Type B pancreatic cell (in vitro differentiated cells): ENCODE data around the gene CROCC2. TPM values are rescaled to one million over a fixed set of nuclear protein-coding genes. Genes with fewer than 3 reads are reported as not detected.

Experiments used
- DNase-seq: peaks from one replicate; pipeline ENCODE4 v3.0.0; 2021; ENCODE audit warnings: mixed read lengths; ENCODE audit not compliant: unreplicated experiment; ENCODE audit errors: extremely low spot score
- H3K27ac Mint-ChIP-seq: 2 replicates; pipeline ENCODE4 v1.8.0; 2021; ENCODE audit warnings: mild to moderate bottlenecking, mixed read lengths
- H3K27me3 Mint-ChIP-seq: 2 replicates; pipeline ENCODE4 v1.8.0; 2021; ENCODE audit warnings: mixed read lengths
- H3K36me3 Mint-ChIP-seq: 2 replicates; pipeline ENCODE4 v1.8.0; 2021; ENCODE audit warnings: mixed read lengths
- H3K4me1 Mint-ChIP-seq: one replicate; pipeline ENCODE4 v1.8.0; 2021; ENCODE audit warnings: mixed read lengths; ENCODE audit not compliant: unreplicated experiment
- H3K4me3 Mint-ChIP-seq: 2 replicates; pipeline ENCODE4 v1.8.0; 2021; ENCODE audit warnings: mild to moderate bottlenecking, mixed read lengths
- H3K9me3 Mint-ChIP-seq: 2 replicates; pipeline ENCODE4 v1.8.0; 2021; ENCODE audit warnings: mixed read lengths
- CTCF ChIP-seq: fragments of 200-600 bp; sonication (generic); conservative IDR thresholded peaks from 2 replicates; pipeline ENCODE4 v1.5.0; 2021; ENCODE audit warnings: antibody characterized with exemption, mild to moderate bottlenecking
- total RNA-seq: library from RNA; stranded (reverse); gene quantifications from 2 replicates; pipeline ENCODE4 v1.2.1, GENCODE V29; 2021; ENCODE audit warnings: low replicate concordance

CROCC2 gene
- total RNA-seq, 1 donor from 2014 or later, result 0.68 TPM

DNA sequence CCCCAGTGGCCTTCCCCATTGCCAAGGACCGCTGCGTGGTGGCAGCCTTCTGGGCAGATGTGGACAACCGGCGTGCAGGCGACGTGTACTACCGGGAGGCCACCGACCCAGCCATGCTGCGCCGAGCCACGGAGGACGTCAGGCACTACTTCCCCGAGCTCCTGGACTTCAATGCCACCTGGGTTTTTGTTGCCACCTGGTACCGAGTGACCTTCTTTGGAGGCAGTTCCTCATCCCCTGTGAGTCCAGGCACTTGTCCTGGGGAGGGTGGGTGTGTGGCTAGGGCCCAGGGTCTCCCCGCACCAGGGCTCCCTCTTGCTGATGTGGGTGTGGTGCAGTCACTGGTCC lies 124.2 kb downstream of the CROCC2 start:
- Mint-ChIP-seq H3K4me3 (no peak overlapping the region), H3K4me1 (peaks cover 4% of the 10 kb centered on the region), H3K9me3 (peaks cover 5% of the 10 kb centered on the region), H3K27ac (no peak overlapping the region), H3K27me3 (peaks cover 15% of the 10 kb centered on the region), H3K36me3 (peaks cover 28% of the 10 kb centered on the region)
- peak; percentile 67 for DNase-seq
- TF ChIP-seq CTCF, result no peak

DNA sequence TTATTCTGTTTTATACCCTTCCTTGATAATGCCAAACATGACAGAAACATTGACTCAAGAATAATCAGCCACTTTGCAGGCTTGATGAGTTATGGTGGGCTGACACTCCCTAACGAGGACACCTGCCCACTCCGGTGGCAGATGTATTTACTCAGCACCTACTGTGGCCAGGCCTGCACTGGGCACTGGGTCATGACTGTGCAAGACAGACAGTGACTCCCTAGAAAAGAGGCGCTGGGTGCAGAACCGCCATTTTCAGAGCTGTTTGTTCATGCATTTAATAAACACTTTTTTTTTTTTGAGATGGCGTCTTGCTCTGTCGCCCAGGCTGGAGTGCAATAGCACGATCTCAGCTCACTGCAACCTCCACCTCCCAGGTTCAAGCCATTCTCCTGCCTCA lies 124.7 kb downstream of the CROCC2 start:
- H3K9me3 Mint-ChIP-seq, result no peaks in the 10 kb centered on the region
- no peak overlapping the region for H3K4me3 Mint-ChIP-seq
- peaks cover 4% of the 10 kb centered on the region for H3K4me1 Mint-ChIP-seq
- TF ChIP-seq CTCF, result no peak
- H3K27ac Mint-ChIP-seq, result no peak overlapping the region
- peaks cover 15% of the 10 kb centered on the region for H3K27me3 Mint-ChIP-seq
- DNase-seq, result peak; percentile 55
- H3K36me3 Mint-ChIP-seq, result peaks cover 23% of the 10 kb centered on the region

GRCh38 chr2:241031436-241032165 lies 125.5 kb downstream of the CROCC2 start:
- Mint-ChIP-seq H3K9me3 (no peaks in the 10 kb centered on the region), H3K4me3 (no peak overlapping the region), H3K36me3 (peaks cover 19% of the 10 kb centered on the region), H3K27me3 (peaks cover 15% of the 10 kb centered on the region), H3K27ac (no peak overlapping the region), H3K4me1 (peaks cover 4% of the 10 kb centered on the region)
- TF ChIP-seq CTCF, result no peak
- peak; percentile 51 for DNase-seq

DNA sequence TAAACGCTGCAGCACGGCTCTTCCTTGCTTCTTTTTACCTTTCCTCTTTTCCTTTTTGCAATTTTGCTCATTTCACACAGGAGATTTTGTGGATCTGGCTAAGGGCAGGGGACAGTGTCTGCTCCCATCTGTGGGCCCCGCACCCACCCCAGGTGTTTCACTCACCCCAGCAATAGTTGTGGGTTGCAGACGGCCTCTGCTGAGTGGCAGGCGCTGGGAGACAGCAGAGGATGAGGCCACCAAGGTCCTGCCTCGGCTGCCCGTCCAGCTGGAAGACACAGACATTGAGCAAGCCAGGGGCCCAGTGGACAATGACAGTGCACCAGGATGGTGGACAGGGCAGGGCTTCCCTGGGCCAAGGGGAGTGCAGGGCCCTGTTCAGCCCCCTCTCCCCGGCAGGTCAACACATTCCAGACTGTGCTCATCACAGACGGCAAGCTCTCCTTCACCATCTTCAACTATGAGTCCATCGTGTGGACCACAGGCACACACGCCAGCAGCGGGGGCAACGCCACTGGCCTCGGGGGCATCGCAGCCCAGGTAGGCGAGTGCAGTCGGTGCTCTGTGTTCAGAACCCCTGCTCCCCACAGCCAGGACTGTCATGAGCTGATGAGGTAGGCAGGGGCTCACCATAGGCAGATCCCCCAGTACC lies 127.3 kb downstream of the CROCC2 start:
- no peak for TF ChIP-seq CTCF
- H3K27me3 Mint-ChIP-seq, result peaks cover 22% of the 10 kb centered on the region
- H3K4me1 Mint-ChIP-seq, result peaks cover 8% of the 10 kb centered on the region

DNA sequence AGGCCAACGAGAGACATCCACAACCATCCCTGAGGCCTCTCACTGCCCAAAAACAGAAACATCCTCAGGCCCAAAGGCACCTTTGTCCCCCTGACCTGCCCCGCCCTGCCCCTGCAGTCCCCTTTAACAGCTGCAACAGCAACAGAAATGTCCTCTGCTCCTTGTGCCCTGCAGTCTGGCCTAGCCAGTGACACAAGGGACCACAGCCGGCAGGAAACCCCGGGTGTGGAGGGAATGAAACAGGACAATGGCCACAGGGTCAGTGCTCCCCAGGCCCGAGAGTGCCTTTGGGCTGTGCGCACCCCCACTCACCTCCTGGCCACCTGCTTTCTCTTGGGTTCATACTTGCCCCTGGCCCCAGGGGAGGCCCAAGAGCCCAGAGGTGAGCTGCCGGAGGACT lies 127.9 kb downstream of the CROCC2 start:
- peaks cover 8% of the 10 kb centered on the region for H3K4me1 Mint-ChIP-seq
- H3K27ac Mint-ChIP-seq, result no peak overlapping the region
- no peak overlapping the region for H3K4me3 Mint-ChIP-seq
- DNase-seq, result no peak
- H3K9me3 Mint-ChIP-seq, result no peaks in the 10 kb centered on the region
- peaks cover 14% of the 10 kb centered on the region for H3K36me3 Mint-ChIP-seq
- H3K27me3 Mint-ChIP-seq, result peaks cover 22% of the 10 kb centered on the region
- TF ChIP-seq CTCF, result no peak

More for the DNA sequence above, 127.3 kb downstream of the CROCC2 start:
- Mint-ChIP-seq H3K9me3 (no peaks in the 10 kb centered on the region), H3K36me3 (peaks cover 14% of the 10 kb centered on the region), H3K27ac (peak overlapping the region; percentile 19), H3K4me3 (no peak overlapping the region)
- peak; percentile 54 for DNase-seq
